ENCODE results near the gene S100A2.

Gene S100A2

DNA sequence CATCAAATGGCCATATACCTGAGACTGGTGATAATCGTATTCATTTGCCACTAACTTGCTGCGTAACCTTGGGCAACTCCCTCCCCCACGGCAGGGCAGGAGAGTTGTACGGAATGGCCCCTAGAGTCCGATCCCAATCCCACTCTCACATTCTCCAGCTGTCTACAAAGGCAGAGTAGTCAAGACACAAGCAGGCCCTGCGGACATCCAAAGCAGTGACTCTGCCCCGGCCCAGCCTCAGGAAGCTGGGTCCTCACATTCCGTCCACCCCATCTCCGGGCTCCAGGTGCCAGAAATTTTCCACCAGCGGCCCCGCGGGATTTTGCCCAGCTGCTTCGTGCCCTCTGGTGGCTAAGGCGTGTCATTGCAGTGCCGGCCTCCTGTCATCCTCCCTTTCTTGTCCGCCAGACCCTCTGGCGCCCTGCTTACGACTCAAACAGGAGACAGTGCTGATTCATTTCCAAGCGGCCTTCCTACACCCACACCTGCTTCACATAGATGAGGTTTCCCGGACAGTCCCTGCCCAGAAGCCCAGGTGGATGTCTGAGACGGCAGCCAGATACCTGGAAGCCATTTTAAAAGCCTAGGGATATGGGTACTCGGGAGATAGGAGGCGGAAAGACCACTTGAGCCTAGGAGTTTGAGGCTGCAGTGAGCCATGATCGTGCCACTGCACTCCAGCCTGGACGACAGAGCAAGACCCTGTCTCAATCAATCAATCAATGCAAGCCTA lies 2.9 kb upstream of the S100A2 start:
- peak overlapping the region; percentile 58 for H3K9ac ChIP-seq (ENCODE audit: low read length)
- H3K4me2 ChIP-seq (ENCODE audit: low read length), result peak overlapping the region; percentile 89
- H3K4me1 ChIP-seq (ENCODE audit: low read length), result peaks cover 54% of the 10 kb centered on the region
- H3K27me3 ChIP-seq (ENCODE audit: low read depth, low read length), result 0 out of 2 replicates have a peak, but pooled peaks cover 5% of the 10 kb centered on the region
- no peaks in the 10 kb centered on the region for H4K20me1 ChIP-seq (ENCODE audit: insufficient read depth, low read length)
- H3K27ac ChIP-seq (ENCODE audit: low read length), result no peak overlapping the region
- H3K9me3 ChIP-seq (ENCODE audit: insufficient read depth, low read length), result no peaks in the 10 kb centered on the region
- H3K79me2 ChIP-seq (ENCODE audit: low read length), result no peaks in the 10 kb centered on the region
- no peaks in the 10 kb centered on the region for H3K36me3 ChIP-seq (replicated peaks; ENCODE audit: low read depth, low read length)
- peak overlapping the region; percentile 73 for H3K4me3 ChIP-seq (ENCODE audit: low read length)
- TF ChIP-seq, protein P1, sequence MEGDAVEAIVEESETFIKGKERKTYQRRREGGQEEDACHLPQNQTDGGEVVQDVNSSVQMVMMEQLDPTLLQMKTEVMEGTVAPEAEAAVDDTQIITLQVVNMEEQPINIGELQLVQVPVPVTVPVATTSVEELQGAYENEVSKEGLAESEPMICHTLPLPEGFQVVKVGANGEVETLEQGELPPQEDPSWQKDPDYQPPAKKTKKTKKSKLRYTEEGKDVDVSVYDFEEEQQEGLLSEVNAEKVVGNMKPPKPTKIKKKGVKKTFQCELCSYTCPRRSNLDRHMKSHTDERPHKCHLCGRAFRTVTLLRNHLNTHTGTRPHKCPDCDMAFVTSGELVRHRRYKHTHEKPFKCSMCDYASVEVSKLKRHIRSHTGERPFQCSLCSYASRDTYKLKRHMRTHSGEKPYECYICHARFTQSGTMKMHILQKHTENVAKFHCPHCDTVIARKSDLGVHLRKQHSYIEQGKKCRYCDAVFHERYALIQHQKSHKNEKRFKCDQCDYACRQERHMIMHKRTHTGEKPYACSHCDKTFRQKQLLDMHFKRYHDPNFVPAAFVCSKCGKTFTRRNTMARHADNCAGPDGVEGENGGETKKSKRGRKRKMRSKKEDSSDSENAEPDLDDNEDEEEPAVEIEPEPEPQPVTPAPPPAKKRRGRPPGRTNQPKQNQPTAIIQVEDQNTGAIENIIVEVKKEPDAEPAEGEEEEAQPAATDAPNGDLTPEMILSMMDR (IDR thresholded peaks at IDR 0.05; ENCODE audit: low read depth, low read length), result peak; percentile 99
- no peak for TF ChIP-seq EZH2phosphoT487 (IDR thresholded peaks at IDR 0.05; ENCODE audit: low read depth)
- peak overlapping the region; percentile 99 for H2AFZ ChIP-seq (ENCODE audit: low read depth, low read length)

- Histone ChIP-seq H2AFZ (ENCODE audit: low read depth, low read length) (peak overlapping the region; percentile 99), H3K27ac (ENCODE audit: low read length) (no peak overlapping the region), H3K4me2 (ENCODE audit: low read length) (peak overlapping the region; percentile 89), H3K27me3 (ENCODE audit: low read depth, low read length) (0 out of 2 replicates have a peak, but pooled peaks cover 5% of the 10 kb centered on the region), H3K79me2 (ENCODE audit: low read length) (no peaks in the 10 kb centered on the region), H3K36me3 (replicated peaks; ENCODE audit: low read depth, low read length) (no peaks in the 10 kb centered on the region), H3K9ac (ENCODE audit: low read length) (peak overlapping the region; percentile 58; the same call in 1 of the 2 replicates), H4K20me1 (ENCODE audit: insufficient read depth, low read length) (no peaks in the 10 kb centered on the region), H3K4me3 (ENCODE audit: low read length) (peak overlapping the region; percentile 73), H3K4me1 (ENCODE audit: low read length) (peaks cover 47% of the 10 kb centered on the region), H3K9me3 (ENCODE audit: insufficient read depth, low read length) (no peaks in the 10 kb centered on the region)
- TF ChIP-seq EZH2phosphoT487 (IDR thresholded peaks at IDR 0.05; ENCODE audit: low read depth), result no peak
- TF ChIP-seq, protein P1 (IDR thresholded peaks at IDR 0.05; ENCODE audit: low read depth, low read length), result no peak
Observed at GRCh38 chr1:153567621-153568366, 2.1 kb upstream of the S100A2 start.

DNA sequence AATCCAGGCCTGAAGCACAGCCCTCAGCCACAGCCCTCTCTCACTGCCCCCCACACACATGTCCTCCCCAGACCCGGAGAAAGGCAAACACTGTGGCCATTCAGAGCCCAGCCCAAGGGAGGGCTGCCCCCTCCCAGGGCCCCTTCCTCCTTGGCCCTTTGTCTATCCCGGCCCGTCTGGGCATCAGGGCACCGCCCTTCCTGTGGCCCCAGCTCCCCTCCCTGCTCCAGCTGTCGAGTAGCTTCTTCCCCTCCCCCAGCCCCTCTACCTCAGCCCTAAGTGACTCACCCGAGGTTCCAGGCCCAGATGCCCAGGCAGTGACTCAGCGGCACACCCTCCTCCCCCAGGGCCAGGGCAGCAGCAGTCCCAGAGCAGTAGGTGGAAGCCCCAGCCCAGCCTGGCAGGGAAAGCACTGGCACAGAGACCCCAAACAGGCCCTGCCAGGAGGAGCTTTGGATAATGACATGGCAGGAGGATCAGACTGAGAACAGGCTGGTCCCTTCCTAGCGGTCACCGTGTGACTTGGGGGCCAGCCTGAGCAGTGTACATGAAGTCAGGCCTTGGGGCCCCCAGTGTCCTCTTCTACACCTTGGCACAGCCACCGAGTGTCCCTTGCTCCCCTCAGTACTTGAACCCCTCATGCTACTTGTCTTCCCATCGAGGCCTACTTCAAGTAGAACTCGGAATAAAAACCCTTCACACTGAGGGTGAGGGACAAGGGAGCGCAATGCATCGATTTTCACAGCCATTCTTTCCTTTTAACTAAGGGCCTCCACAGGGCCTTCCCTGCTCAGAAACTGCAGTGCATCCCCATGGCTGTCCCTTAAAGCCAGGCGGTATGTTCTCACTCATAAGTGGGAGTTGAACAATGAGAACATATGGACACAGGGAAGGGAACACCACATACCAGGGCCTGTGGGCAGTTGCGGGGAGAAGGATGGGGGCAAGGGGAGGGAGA lies 1.0 kb upstream of the S100A2 start:
- Histone ChIP-seq H3K9me3 (ENCODE audit: insufficient read depth, low read length) (no peaks in the 10 kb centered on the region), H3K4me1 (ENCODE audit: low read length) (peaks cover 37% of the 10 kb centered on the region), H4K20me1 (ENCODE audit: insufficient read depth, low read length) (no peaks in the 10 kb centered on the region), H3K79me2 (ENCODE audit: low read length) (no peaks in the 10 kb centered on the region), H3K27ac (ENCODE audit: low read length) (peak overlapping the region; percentile 30), H3K36me3 (replicated peaks; ENCODE audit: low read depth, low read length) (no peaks in the 10 kb centered on the region), H3K9ac (ENCODE audit: low read length) (peak overlapping the region; percentile 29; the same call in 1 of the 2 replicates), H3K27me3 (ENCODE audit: low read depth, low read length) (0 out of 2 replicates have a peak, but pooled peaks cover 5% of the 10 kb centered on the region), H3K4me3 (ENCODE audit: low read length) (no peak overlapping the region), H3K4me2 (ENCODE audit: low read length) (peak overlapping the region; percentile 39), H2AFZ (ENCODE audit: low read depth, low read length) (peak overlapping the region; percentile 77)
- no peak for TF ChIP-seq EZH2phosphoT487 (IDR thresholded peaks at IDR 0.05; ENCODE audit: low read depth)
- TF ChIP-seq, protein P1 (IDR thresholded peaks at IDR 0.05; ENCODE audit: low read depth, low read length), result no peak

Data from OCI-LY3 (cell line).